Measurements from ENCODE around the gene CELF4. TPM values are rescaled to one million over a fixed set of nuclear protein-coding genes. Genes with fewer than 3 reads are reported as not detected.

The CELF4 gene
- total and polyA plus RNA-seq, 2 donors (not counting 3 experiments of a cell fraction or from before 2014, with no cell fraction given) = not detected

GRCh38 chr18:37582261-37582660 lies 16.7 kb upstream of the CELF4 start:
- dilution Hi-C loops (cut with MboI; ENCODE audit: extremely low pct_ligation_motif_present, low sequenced_read_pairs) = no loop called here
- no peak for TF ChIP-seq JUN (IDR thresholded peaks at IDR 0.05; ENCODE audit: borderline replicate concordance, insufficient read depth, insufficient read length, low read depth)
- ChIA-PET CTCF (no interaction called here), POLR2A (no interaction called here)
- Histone ChIP-seq H4K20me1 (replicated peaks; ENCODE audit: control insufficient read depth, extremely low read depth, insufficient read depth, low read length) (no peaks in the 10 kb centered on the region), H3K36me3 (ENCODE audit: control insufficient read depth in 2 of 2, extremely low read depth in 1 of 2, insufficient read depth in 2 of 2, low read length in 2 of 2) (no peaks in the 10 kb centered on the region), H3K4me3 (replicated peaks in 1 of 3; ENCODE audit: insufficient read depth in 1 of 3, low read depth in 1 of 3, low read length in 3 of 3) (no peak overlapping the region), H3K9ac (replicated peaks; ENCODE audit: extremely low read depth, insufficient read depth, low read length) (no peak overlapping the region), H3K9me1 (replicated peaks; ENCODE audit: control insufficient read depth, extremely low read depth, insufficient read depth, low read length) (no peaks in the 10 kb centered on the region), H3K9me3 (replicated peaks; ENCODE audit: control insufficient read depth, insufficient read depth, low read length) (no peaks in the 10 kb centered on the region), H3K4me2 (ENCODE audit: insufficient read depth, low read length) (no peak overlapping the region), H3K27ac (ENCODE audit: insufficient read depth, low read depth, low read length) (no peak overlapping the region), H2AFZ (ENCODE audit: low read depth, low read length) (no peak overlapping the region), H3K79me2 (ENCODE audit: control insufficient read depth, insufficient read depth, low read length) (no peaks in the 10 kb centered on the region), H3K27me3 (ENCODE audit: control insufficient read depth in 2 of 2, insufficient read depth in 2 of 2, low read length in 2 of 2) (no peaks in the 10 kb centered on the region), H3K4me1 (ENCODE audit: control insufficient read depth, extremely low read depth, insufficient read depth, low read length) (no peaks in the 10 kb centered on the region)
- BruUV-seq (replicated peaks) = no TSS peak
- intact Hi-C loops (cut with micrococcal nuclease) = no loop called here
- no peak for FAIRE-seq
- no peak for DNase-seq (ENCODE audit: low read depth, low spot score)

GRCh38 chr18:37578886-37579513 lies 13.4 kb upstream of the CELF4 start:
- no peaks in the 10 kb centered on the region for H3K36me3 ChIP-seq (ENCODE audit: control insufficient read depth in 2 of 2, extremely low read depth in 1 of 2, insufficient read depth in 2 of 2, low read length in 2 of 2)
- H3K9me3 ChIP-seq (replicated peaks; ENCODE audit: control insufficient read depth, insufficient read depth, low read length) = no peaks in the 10 kb centered on the region
- H3K27me3 ChIP-seq (ENCODE audit: control insufficient read depth in 2 of 2, insufficient read depth in 2 of 2, low read length in 2 of 2) = no peaks in the 10 kb centered on the region
- CTCF ChIA-PET = interaction anchor here (1.2 kb wide), 1 partner anchor 11 kb away, joined by 3 read pairs; no protein-coding TSS in a partner anchor
- intact Hi-C loops (cut with micrococcal nuclease) (no loop called here), dilution Hi-C loops (cut with MboI; ENCODE audit: extremely low pct_ligation_motif_present, low sequenced_read_pairs) (no loop called here)
- no peak for DNase-seq (ENCODE audit: low read depth, low spot score)
- H2AFZ ChIP-seq (ENCODE audit: low read depth, low read length) = no peak overlapping the region
- no peak overlapping the region for H3K27ac ChIP-seq (ENCODE audit: insufficient read depth, low read depth, low read length)
- H4K20me1 ChIP-seq (replicated peaks; ENCODE audit: control insufficient read depth, extremely low read depth, insufficient read depth, low read length) = no peaks in the 10 kb centered on the region
- H3K4me2 ChIP-seq (ENCODE audit: insufficient read depth, low read length) = no peak overlapping the region
- no TSS peak for BruUV-seq (replicated peaks)
- no peaks in the 10 kb centered on the region for H3K9me1 ChIP-seq (replicated peaks; ENCODE audit: control insufficient read depth, extremely low read depth, insufficient read depth, low read length)
- TF ChIP-seq GATA2 (IDR thresholded peaks at IDR 0.05; ENCODE audit: insufficient read depth, insufficient read length, low read depth, low read length) = no peak
- TF ChIP-seq POLR2A (IDR thresholded peaks at IDR 0.05; ENCODE audit: low read depth, low read length) = no peak
- TF ChIP-seq FOS (IDR thresholded peaks at IDR 0.05; ENCODE audit: borderline replicate concordance, insufficient read depth, low read length) = no peak
- no peak for TF ChIP-seq JUN (IDR thresholded peaks at IDR 0.05; ENCODE audit: borderline replicate concordance, insufficient read depth, insufficient read length, low read depth)
- no peak for TF ChIP-seq EZH2 (IDR thresholded peaks at IDR 0.05; ENCODE audit: borderline replicate concordance, low read depth, low read length, severe bottlenecking)
- peak; percentile 27 for TF ChIP-seq MAX (IDR thresholded peaks at IDR 0.05; ENCODE audit: insufficient read depth, insufficient read length)
- TF ChIP-seq MYC (IDR thresholded peaks at IDR 0.05; ENCODE audit: low read depth, low read length) = no peak
- no peak for TF ChIP-seq POLR2AphosphoS5 (IDR thresholded peaks at IDR 0.05; ENCODE audit: insufficient read depth, low read depth, low read length)
- TF ChIP-seq CTCF (IDR thresholded peaks at IDR 0.05; ENCODE audit: extremely low read depth in 1 of 2, insufficient read depth in 1 of 2, low read depth in 1 of 2, low read length in 2 of 2) = peak in 1 of 2 donors; percentile 10
- H3K79me2 ChIP-seq (ENCODE audit: control insufficient read depth, insufficient read depth, low read length) = no peaks in the 10 kb centered on the region
- H3K4me1 ChIP-seq (ENCODE audit: control insufficient read depth, extremely low read depth, insufficient read depth, low read length) = no peaks in the 10 kb centered on the region
- no peak overlapping the region for H3K4me3 ChIP-seq (replicated peaks in 1 of 3; ENCODE audit: insufficient read depth in 1 of 3, low read depth in 1 of 3, low read length in 3 of 3)
- H3K9ac ChIP-seq (replicated peaks; ENCODE audit: extremely low read depth, insufficient read depth, low read length) = no peak overlapping the region
- POLR2A ChIA-PET = no interaction called here
- FAIRE-seq = no peak
